GM12878 (cell line): ENCODE data around the gene CERK. TPM values are rescaled to one million over a fixed set of nuclear protein-coding genes. Genes with fewer than 3 reads are reported as not detected.

Source experiments
- CTCF ChIP-seq, 3 experiments: IDR thresholded peaks in 2 of 3; conservative IDR thresholded peaks in 1 of 3; 2 replicates each; pipeline ENCODE4 v1.5.1; 2011; ENCODE audit warnings: low read depth in 3 of 3, low read length in 3 of 3, mild to moderate bottlenecking in 3 of 3, control low read depth in 2 of 3, moderate library complexity in 2 of 3, inconsistent platforms in 1 of 3, mixed read lengths in 1 of 3; ENCODE audit not compliant: control insufficient read depth in 2 of 3, insufficient read depth in 1 of 3; ENCODE audit errors: extremely low read depth in 1 of 3
- HCFC1 ChIP-seq: fragments of 150-350 bp; IDR thresholded peaks from 2 replicates; pipeline ENCODE4 v1.6.1; 2014; ENCODE audit warnings: low read length
- HDAC2 ChIP-seq: fragments of 200-600 bp; sonication (generic); IDR thresholded peaks from 2 replicates; pipeline ENCODE4 v1.6.1; 2017
- JUND ChIP-seq: IDR thresholded peaks from 2 replicates; pipeline ENCODE4 v1.6.1; 2012; ENCODE audit warnings: low read depth, mild to moderate bottlenecking, low read length, improper control_type of control experiment, moderate library complexity
- MAX ChIP-seq: IDR thresholded peaks from 2 replicates; pipeline ENCODE4 v1.6.1; 2012; ENCODE audit warnings: low read depth, low read length, improper control_type of control experiment
- PAX8 ChIP-seq: fragments of 450-650 bp; IDR thresholded peaks from 2 replicates; pipeline ENCODE4 v1.6.1; 2017; ENCODE audit warnings: mild to moderate bottlenecking, moderate library complexity
- POLR2A ChIP-seq: IDR thresholded peaks from 2 replicates; pipeline ENCODE4 v1.6.1; 2011; ENCODE audit warnings: low read depth, mild to moderate bottlenecking, low read length
- RELA ChIP-seq: fragments of 450-650 bp; IDR thresholded peaks from 2 replicates; pipeline ENCODE4 v1.8.0; 2014; ENCODE audit warnings: borderline replicate concordance; ENCODE audit not compliant: partially characterized antibody
- SMC3 ChIP-seq: IDR thresholded peaks from 2 replicates; pipeline ENCODE4 v1.6.1; 2011; ENCODE audit warnings: low read length, improper control_type of control experiment, borderline replicate concordance
- STAT1 ChIP-seq: fragments of 450-650 bp; conservative IDR thresholded peaks from 2 replicates; pipeline ENCODE4 v1.6.1; 2014; ENCODE audit warnings: antibody characterized with exemption, mild to moderate bottlenecking
- SUPT20H ChIP-seq: IDR thresholded peaks from 2 replicates; pipeline ENCODE4 v1.6.1; 2011; ENCODE audit warnings: low read depth, mild to moderate bottlenecking, low read length, moderate library complexity, borderline replicate concordance; ENCODE audit not compliant: control insufficient read depth
- TCF12 ChIP-seq: IDR thresholded peaks from 2 replicates; pipeline ENCODE4 v1.6.1; 2011; ENCODE audit warnings: low read depth, mild to moderate bottlenecking, low read length
- ZBTB40 ChIP-seq: fragments of 450-650 bp; IDR thresholded peaks from 2 replicates; pipeline ENCODE4 v1.6.1; 2016; ENCODE audit warnings: mild to moderate bottlenecking, moderate library complexity, borderline replicate concordance
- ZZZ3 ChIP-seq: IDR thresholded peaks from 2 replicates; pipeline ENCODE4 v1.6.1; 2011; ENCODE audit warnings: low read depth; ENCODE audit not compliant: control insufficient read depth, insufficient read length
- polyA plus RNA-seq, 11 experiments: library from polyadenylated mRNA; depleted of rRNA in 4 of 11; unstranded in 6 of 11; stranded (reverse) in 5 of 11; fragments of >200 nt; fragmentation: Nextera tagmentation in 4 of 11; fragmentation: Illumina TruSeq in 1 of 11; extraction: Ambion mirVana in 4 of 11; extraction: Trizol in 1 of 11; gene quantifications; 1 replicate in 1 of 11; 2 replicates in 10 of 11; pipeline versions ENCODE4 v1.2.1 to v1.2.3, GENCODE V29; 2011 to 2016; ENCODE audit warnings: inconsistent platforms in 2 of 11, missing spikeins in 2 of 11, low read depth in 1 of 11
- total RNA-seq, 4 experiments: library from RNA; depleted of rRNA in 3 of 4; stranded (reverse); fragments of >200 nt in 3 of 4; fragmentation: Illumina TruSeq in 1 of 4; extraction: Trizol in 1 of 4; gene quantifications; 2 replicates each; pipeline versions ENCODE4 v1.2.1 to v1.2.3, GENCODE V29; 2013 to 2021
- TF ChIP-seq, protein P1 (sequence below): fragments of 450-650 bp; IDR thresholded peaks from 2 replicates; pipeline ENCODE4 v1.6.1; 2016; ENCODE audit warnings: mild to moderate bottlenecking
- TF ChIP-seq, protein P2 (sequence below): IDR thresholded peaks from 2 replicates; pipeline ENCODE4 v1.6.1; 2011; ENCODE audit warnings: mild to moderate bottlenecking, low read depth, low read length, moderate library complexity; ENCODE audit not compliant: insufficient replicate concordance
- TF ChIP-seq, protein P3 (sequence below): fragments of 450-650 bp; formaldehyde crosslinking; IDR thresholded peaks from 2 replicates; pipeline ENCODE4 v1.4.0; 2022; ENCODE audit warnings: mild to moderate bottlenecking, moderate library complexity

The CERK gene
- total and polyA plus RNA-seq, 10 of the 15 experiments (the other 5 are each of a cell fraction or from before 2014, with no cell fraction given) = 4.0 to 41.1 (median 30.2) TPM

DNA sequence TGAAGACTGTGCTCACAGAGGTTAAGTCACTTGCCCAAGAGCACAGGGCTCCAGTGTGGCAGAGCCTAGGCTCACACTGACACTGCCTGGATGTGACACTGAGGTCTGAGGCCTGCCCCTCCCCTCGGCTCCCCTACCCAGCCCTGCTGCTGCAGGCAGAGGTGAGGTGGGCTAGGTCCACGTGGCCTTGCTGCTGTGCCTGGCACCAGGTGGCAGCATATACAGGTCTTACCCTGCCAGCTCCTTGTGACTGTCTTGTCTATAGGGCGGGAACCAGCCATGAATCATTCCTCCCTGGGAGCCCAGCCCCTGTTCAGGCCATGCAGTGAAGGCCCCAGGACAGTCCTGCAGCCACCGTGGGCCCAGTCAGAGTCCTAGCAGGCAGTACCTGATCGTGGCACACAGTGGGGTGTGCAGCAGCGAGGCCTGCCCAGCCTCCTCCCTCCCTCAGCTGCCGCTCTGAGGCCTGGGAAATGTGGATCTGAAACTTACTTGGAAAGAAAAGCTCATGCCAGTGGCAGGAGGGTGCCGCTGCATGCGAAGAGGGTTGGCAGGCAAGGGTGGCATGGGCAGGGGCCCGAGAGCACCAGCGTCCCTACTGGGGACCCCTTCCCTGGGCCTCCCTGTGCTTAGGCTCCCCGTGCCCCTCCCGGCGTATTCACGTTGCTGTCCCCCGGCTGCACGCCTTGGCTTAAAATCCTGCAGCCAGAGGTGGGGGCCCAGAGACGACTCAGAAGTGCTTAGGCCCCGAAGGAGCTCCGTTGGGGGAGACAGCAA lies 1.2 kb upstream of the CERK start (continued):
- no peak for TF ChIP-seq ZBTB40
- TF ChIP-seq, protein P1, sequence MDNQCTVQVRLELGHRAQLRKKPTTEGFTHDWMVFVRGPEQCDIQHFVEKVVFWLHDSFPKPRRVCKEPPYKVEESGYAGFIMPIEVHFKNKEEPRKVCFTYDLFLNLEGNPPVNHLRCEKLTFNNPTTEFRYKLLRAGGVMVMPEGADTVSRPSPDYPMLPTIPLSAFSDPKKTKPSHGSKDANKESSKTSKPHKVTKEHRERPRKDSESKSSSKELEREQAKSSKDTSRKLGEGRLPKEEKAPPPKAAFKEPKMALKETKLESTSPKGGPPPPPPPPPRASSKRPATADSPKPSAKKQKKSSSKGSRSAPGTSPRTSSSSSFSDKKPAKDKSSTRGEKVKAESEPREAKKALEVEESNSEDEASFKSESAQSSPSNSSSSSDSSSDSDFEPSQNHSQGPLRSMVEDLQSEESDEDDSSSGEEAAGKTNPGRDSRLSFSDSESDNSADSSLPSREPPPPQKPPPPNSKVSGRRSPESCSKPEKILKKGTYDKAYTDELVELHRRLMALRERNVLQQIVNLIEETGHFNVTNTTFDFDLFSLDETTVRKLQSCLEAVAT = no peak
- TF ChIP-seq ZZZ3 = no peak
- TF ChIP-seq HCFC1 = no peak
- no peak for TF ChIP-seq STAT1
- TF ChIP-seq SMC3 = peak; percentile 24; the same call in 1 of the 2 replicates
- TF ChIP-seq MAX = 0 out of 2 replicates have a peak, but pooled peaks have one; percentile 39
- TF ChIP-seq, protein P2, sequence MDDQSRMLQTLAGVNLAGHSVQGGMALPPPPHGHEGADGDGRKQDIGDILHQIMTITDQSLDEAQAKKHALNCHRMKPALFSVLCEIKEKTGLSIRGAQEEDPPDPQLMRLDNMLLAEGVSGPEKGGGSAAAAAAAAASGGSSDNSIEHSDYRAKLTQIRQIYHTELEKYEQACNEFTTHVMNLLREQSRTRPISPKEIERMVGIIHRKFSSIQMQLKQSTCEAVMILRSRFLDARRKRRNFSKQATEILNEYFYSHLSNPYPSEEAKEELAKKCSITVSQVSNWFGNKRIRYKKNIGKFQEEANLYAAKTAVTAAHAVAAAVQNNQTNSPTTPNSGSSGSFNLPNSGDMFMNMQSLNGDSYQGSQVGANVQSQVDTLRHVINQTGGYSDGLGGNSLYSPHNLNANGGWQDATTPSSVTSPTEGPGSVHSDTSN = no peak
- TF ChIP-seq HDAC2 = no peak
- TF ChIP-seq, protein P3, sequence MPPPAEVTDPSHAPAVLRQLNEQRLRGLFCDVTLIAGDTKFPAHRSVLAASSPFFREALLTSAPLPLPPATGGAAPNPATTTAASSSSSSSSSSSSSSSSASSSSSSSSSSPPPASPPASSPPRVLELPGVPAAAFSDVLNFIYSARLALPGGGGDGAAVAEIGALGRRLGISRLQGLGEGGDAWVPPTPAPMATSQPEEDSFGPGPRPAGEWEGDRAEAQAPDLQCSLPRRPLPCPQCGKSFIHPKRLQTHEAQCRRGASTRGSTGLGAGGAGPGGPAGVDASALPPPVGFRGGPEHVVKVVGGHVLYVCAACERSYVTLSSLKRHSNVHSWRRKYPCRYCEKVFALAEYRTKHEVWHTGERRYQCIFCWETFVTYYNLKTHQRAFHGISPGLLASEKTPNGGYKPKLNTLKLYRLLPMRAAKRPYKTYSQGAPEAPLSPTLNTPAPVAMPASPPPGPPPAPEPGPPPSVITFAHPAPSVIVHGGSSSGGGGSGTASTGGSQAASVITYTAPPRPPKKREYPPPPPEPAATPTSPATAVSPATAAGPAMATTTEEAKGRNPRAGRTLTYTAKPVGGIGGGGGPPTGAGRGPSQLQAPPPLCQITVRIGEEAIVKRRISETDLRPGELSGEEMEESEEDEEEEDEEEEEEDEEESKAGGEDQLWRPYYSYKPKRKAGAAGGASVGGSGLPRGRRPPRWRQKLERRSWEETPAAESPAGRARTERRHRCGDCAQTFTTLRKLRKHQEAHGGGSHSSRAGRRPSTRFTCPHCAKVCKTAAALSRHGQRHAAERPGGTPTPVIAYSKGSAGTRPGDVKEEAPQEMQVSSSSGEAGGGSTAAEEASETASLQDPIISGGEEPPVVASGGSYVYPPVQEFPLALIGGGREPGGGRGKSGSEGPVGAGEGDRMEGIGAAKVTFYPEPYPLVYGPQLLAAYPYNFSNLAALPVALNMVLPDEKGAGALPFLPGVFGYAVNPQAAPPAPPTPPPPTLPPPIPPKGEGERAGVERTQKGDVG = no peak
- TF ChIP-seq POLR2A = peak; percentile 13; the same call in 1 of the 2 replicates
- TF ChIP-seq PAX8 = no peak
- TF ChIP-seq TCF12 = no peak
- TF ChIP-seq CTCF (IDR thresholded peaks at IDR 0.05 in 2 of 3, conservative IDR thresholded peaks at IDR 0.05 in 1 of 3; ENCODE audit: control insufficient read depth in 2 of 3, extremely low read depth in 1 of 3, insufficient read depth in 1 of 3, low read depth in 3 of 3, low read length in 3 of 3) = peak in 2 of 3 experiments; percentile 37 to 47; a peak in 3 of 6 replicates
- TF ChIP-seq RELA = no peak
- no peak for TF ChIP-seq SUPT20H
- no peak for TF ChIP-seq JUND
